HepG2 (cell line): ENCODE results near the gene EFCAB11. TPM values are rescaled to one million over a fixed set of nuclear protein-coding genes. Genes with fewer than 3 reads are reported as not detected.

Experiments used
- ATAC-seq: fragments of 200-7000 bp; cut with Tn5 transposase; 3 replicates; pipeline ENCODE4 v1.9.1; 2020; ENCODE audit warnings: mild to moderate bottlenecking, moderate library complexity
- BruUV-seq: library from RNA; stranded (reverse); fragments of 400-500 nt; replicated peaks from 2 replicates; lab custom pipeline; 2021; lab: Mats Ljungman, UMichigan
- CTCF ChIA-PET: fragments of 300-600 bp; formaldehyde crosslinking; extraction: SDS; loops from one replicate; lab custom pipeline; 2021; ENCODE audit warnings: low total read pairs, inconsistent platforms, low intra/inter-chr PET ratio; lab: Yijun Ruan, JAX
- POLR2A ChIA-PET: fragments of 350-600 bp; sonication (Branson Sonifier 250); formaldehyde crosslinking; loops from one replicate; lab custom pipeline; 2020; ENCODE audit warnings: antibody characterized with exemption, inconsistent platforms; lab: Yijun Ruan, JAX
- DNase-seq: peaks from one replicate; pipeline ENCODE4 v3.0.0-alpha.2; 2015; ENCODE audit warnings: low spot score
- FAIRE-seq: peaks from 3 replicates; lab custom pipeline; 2011; peaks lifted over from hg19 to GRCh38; lab: Jason Lieb, UNC
- H2AFZ ChIP-seq: one replicate; pipeline ENCODE4 v1.6.1; 2011; ENCODE audit warnings: low read length, inconsistent platforms
- H3K27ac ChIP-seq: fragments of 300-600 bp; 3 replicates; pipeline ENCODE4 v1.8.0; 2011; ENCODE audit warnings: mixed run types, mild to moderate bottlenecking, mixed read lengths, low read length, inconsistent platforms; ENCODE audit not compliant: insufficient read depth; ENCODE audit errors: extremely low read length
- H3K27me3 ChIP-seq, 2 experiments: fragments of 200-600 bp in 1 of 2; 2 replicates in 1 of 2; 3 replicates in 1 of 2; pipeline versions ENCODE4 v1.6.0 to v1.8.0; 2011; ENCODE audit warnings: low read length in 2 of 2, mild to moderate bottlenecking in 2 of 2, moderate library complexity in 2 of 2, inconsistent platforms in 1 of 2; ENCODE audit not compliant: insufficient read depth in 2 of 2, control insufficient read depth in 1 of 2
- H3K36me3 ChIP-seq, 2 experiments: fragments of 200-600 bp in 1 of 2; replicated peaks in 1 of 2; 2 replicates in 1 of 2; 3 replicates in 1 of 2; pipeline versions ENCODE4 v1.5.1 to v1.8.0; 2011; ENCODE audit warnings: low read length in 2 of 2, inconsistent platforms in 1 of 2; ENCODE audit not compliant: insufficient read depth in 2 of 2, control insufficient read depth in 1 of 2
- H3K4me1 ChIP-seq: 2 replicates; pipeline ENCODE4 v1.5.1; 2012; ENCODE audit warnings: low read length, inconsistent platforms; ENCODE audit not compliant: insufficient read depth
- H3K4me2 ChIP-seq: 2 replicates; pipeline ENCODE4 v1.6.0; 2011; ENCODE audit warnings: low read depth, low read length, inconsistent platforms
- H3K4me3 ChIP-seq, 3 experiments: fragments of 200-600 bp in 1 of 3; sonication (generic), shearing (Covaris generic) in 1 of 3; replicated peaks in 1 of 3; 2 replicates each; pipeline ENCODE4 v1.5.1; 2011 to 2016; ENCODE audit warnings: low read length in 3 of 3, inconsistent platforms in 2 of 3, low read depth in 2 of 3, mild to moderate bottlenecking in 2 of 3, control low read depth in 1 of 3, mixed read lengths in 1 of 3; ENCODE audit not compliant: insufficient read depth in 1 of 3
- H3K79me2 ChIP-seq: one replicate; pipeline ENCODE4 v1.6.1; 2011; ENCODE audit warnings: low read length, inconsistent platforms; ENCODE audit not compliant: insufficient read depth
- H3K9ac ChIP-seq: 2 replicates; pipeline ENCODE4 v1.6.0; 2011; ENCODE audit warnings: mild to moderate bottlenecking, low read depth, low read length, inconsistent platforms; ENCODE audit not compliant: insufficient read depth
- H3K9me3 ChIP-seq: 2 replicates; pipeline ENCODE4 v1.5.1; 2012; ENCODE audit warnings: mild to moderate bottlenecking, low read length
- H4K20me1 ChIP-seq: 2 replicates; pipeline ENCODE4 v1.6.0; 2011; ENCODE audit warnings: inconsistent platforms, mild to moderate bottlenecking, low read length, moderate library complexity; ENCODE audit not compliant: insufficient read depth
- ATF7 ChIP-seq, 2 experiments: fragments of 450-650 bp in 1 of 2; sonication (generic) in 1 of 2; formaldehyde crosslinking in 1 of 2; IDR thresholded peaks; 2 replicates each; pipeline versions ENCODE4 v1.4.0 to v1.6.1; 2016 to 2020; ENCODE audit warnings: antibody characterized with exemption in 1 of 2, mild to moderate bottlenecking in 1 of 2, missing genetic modification reagents in 1 of 2
- MIER2 ChIP-seq: IDR thresholded peaks from 2 replicates; pipeline ENCODE4 v1.6.1; 2016; ENCODE audit warnings: missing biosample characterization, missing genetic modification reagents
- MLLT10 ChIP-seq: sonication (generic); formaldehyde crosslinking; IDR thresholded peaks from 2 replicates; pipeline ENCODE4 v1.4.0; 2020; ENCODE audit warnings: missing genetic modification reagents
- NFKB2 ChIP-seq: sonication (generic); formaldehyde crosslinking; IDR thresholded peaks from 2 replicates; pipeline ENCODE4 v1.4.0; 2020; ENCODE audit warnings: missing genetic modification reagents, borderline replicate concordance
- NR3C1 ChIP-seq: sonication (generic); formaldehyde crosslinking; IDR thresholded peaks from 2 replicates; pipeline ENCODE4 v1.4.0; 2020; ENCODE audit warnings: missing genetic modification reagents
- SRSF4 ChIP-seq: fragments of 200-400 bp; formaldehyde crosslinking; IDR thresholded peaks from one replicate; pipeline ENCODE4 v1.6.1; 2018; ENCODE audit warnings: mild to moderate bottlenecking, low read depth, low read length, moderate library complexity; ENCODE audit not compliant: poor library complexity, severe bottlenecking
- ZFP36L1 ChIP-seq: sonication (generic); formaldehyde crosslinking; IDR thresholded peaks from 2 replicates; pipeline ENCODE4 v1.8.0; 2022; ENCODE audit warnings: mild to moderate bottlenecking, missing genetic modification reagents, moderate library complexity
- ZNF430 ChIP-seq: sonication (generic); formaldehyde crosslinking; IDR thresholded peaks from 2 replicates; pipeline ENCODE4 v1.9.0; 2021; ENCODE audit warnings: mild to moderate bottlenecking, missing genetic modification reagents
- ZNF772 ChIP-seq: sonication (generic); formaldehyde crosslinking; IDR thresholded peaks from 2 replicates; pipeline ENCODE4 v1.5.0; 2020; ENCODE audit warnings: mild to moderate bottlenecking, missing genetic modification reagents
- ZNF788 ChIP-seq: sonication (generic); formaldehyde crosslinking; IDR thresholded peaks from 2 replicates; pipeline ENCODE4 v1.5.0; 2020; ENCODE audit warnings: mild to moderate bottlenecking, missing genetic modification reagents, borderline replicate concordance
- WGBS: methylation state at CpG from one replicate; pipeline ENCODE4 v1.1.6; 2017; ENCODE audit warnings: low lambda C conversion rate; 5-methylcytosine and 5-hydroxymethylcytosine counted together
- in situ Hi-C: cut with HindIII; loops from 2 replicates; pipeline ENCODE4 v1.10.0; 2017; ENCODE audit warnings: low pct_unique_long_range_greater_than_20kb; ENCODE audit not compliant: extremely low pct_ligation_motif_present
- intact Hi-C: fragments of 100-400 bp; cut with micrococcal nuclease; formaldehyde crosslinking; loops from one replicate; pipeline ENCODE4 v1.10.0; 2022; ENCODE audit not compliant: unreplicated experiment
- polyA plus RNA-seq, 8 experiments: library from polyadenylated mRNA; depleted of rRNA in 3 of 8; stranded (reverse) in 7 of 8; unstranded in 1 of 8; fragments of >200 nt; fragmentation: Illumina TruSeq in 4 of 8; extraction: Trizol in 4 of 8; gene quantifications; 2 replicates each; pipeline versions ENCODE4 v1.2.1 to v1.2.3, GENCODE V29; 2011 to 2016; ENCODE audit warnings: low read depth in 4 of 8, missing spikeins in 1 of 8, mixed read lengths in 1 of 8; ENCODE audit not compliant: insufficient read depth in 1 of 8
- total RNA-seq, 5 experiments: library from RNA; depleted of rRNA; stranded (reverse); fragments of >200 nt; fragmentation: Illumina TruSeq; extraction: Trizol; gene quantifications; 2 replicates each; pipeline ENCODE4 v1.2.3, GENCODE V29; 2016; ENCODE audit warnings: low read depth in 1 of 5
- TF ChIP-seq, protein P1 (sequence below): sonication (generic); formaldehyde crosslinking; IDR thresholded peaks from 2 replicates; pipeline ENCODE4 v1.5.1; 2020; ENCODE audit warnings: missing genetic modification reagents, mild to moderate bottlenecking, borderline replicate concordance

The EFCAB11 gene
- total and polyA plus RNA-seq, 2 of the 13 experiments (the other 11 are each of a cell fraction or from before 2014, with no cell fraction given): 8.2 to 31.5 TPM

GRCh38 chr14:89807892-89808291 lies 146.6 kb downstream of the EFCAB11 start:
- no TSS peak for BruUV-seq
- TF ChIP-seq ZNF430: no peak
- no peak for TF ChIP-seq NFKB2
- TF ChIP-seq ZFP36L1 (CRISPR knock-in tag): no peak
- TF ChIP-seq ZNF788: no peak
- TF ChIP-seq ZNF772: no peak
- no peak for TF ChIP-seq ATF7 (IDR thresholded peaks at IDR 0.05)
- TF ChIP-seq ATF7 (CRISPR knock-in tag; IDR thresholded peaks at IDR 0.05): no peak
- no peak for TF ChIP-seq MIER2 (CRISPR knock-in tag)
- TF ChIP-seq, protein P1, sequence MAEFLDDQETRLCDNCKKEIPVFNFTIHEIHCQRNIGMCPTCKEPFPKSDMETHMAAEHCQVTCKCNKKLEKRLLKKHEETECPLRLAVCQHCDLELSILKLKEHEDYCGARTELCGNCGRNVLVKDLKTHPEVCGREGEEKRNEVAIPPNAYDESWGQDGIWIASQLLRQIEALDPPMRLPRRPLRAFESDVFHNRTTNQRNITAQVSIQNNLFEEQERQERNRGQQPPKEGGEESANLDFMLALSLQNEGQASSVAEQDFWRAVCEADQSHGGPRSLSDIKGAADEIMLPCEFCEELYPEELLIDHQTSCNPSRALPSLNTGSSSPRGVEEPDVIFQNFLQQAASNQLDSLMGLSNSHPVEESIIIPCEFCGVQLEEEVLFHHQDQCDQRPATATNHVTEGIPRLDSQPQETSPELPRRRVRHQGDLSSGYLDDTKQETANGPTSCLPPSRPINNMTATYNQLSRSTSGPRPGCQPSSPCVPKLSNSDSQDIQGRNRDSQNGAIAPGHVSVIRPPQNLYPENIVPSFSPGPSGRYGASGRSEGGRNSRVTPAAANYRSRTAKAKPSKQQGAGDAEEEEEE (CRISPR knock-in tag): no peak
- no peak for TF ChIP-seq NR3C1 (CRISPR knock-in tag)
- TF ChIP-seq MLLT10: no peak
- no peak for TF ChIP-seq SRSF4
- H3K9ac ChIP-seq: no peak overlapping the region
- ATAC-seq (no peak), DNase-seq (no peak), FAIRE-seq (no peak)
- 95% methylated on average over 6 of the region's 6 CpGs for WGBS
- CTCF ChIA-PET: no interaction called here
- H2AFZ ChIP-seq: no peak overlapping the region
- in situ Hi-C loops (no loop called here), intact Hi-C loops (no loop called here)
- no peaks in the 10 kb centered on the region for H3K36me3 ChIP-seq
- no peaks in the 10 kb centered on the region for H3K9me3 ChIP-seq
- H3K4me3 ChIP-seq: no peak overlapping the region
- H3K27me3 ChIP-seq: no peaks in the 10 kb centered on the region
- no peak overlapping the region for H3K27ac ChIP-seq
- H3K4me2 ChIP-seq: no peak overlapping the region
- POLR2A ChIA-PET: no interaction called here
- H3K4me1 ChIP-seq: peaks cover 5% of the 10 kb centered on the region
- H4K20me1 ChIP-seq: no peaks in the 10 kb centered on the region
- no peaks in the 10 kb centered on the region for H3K79me2 ChIP-seq
